Fibroblast of skin of abdomen (primary cell): Measurements from ENCODE around the gene IL17C.
"Not testable (repeated sequence)": the region's sequence is repeated elsewhere in the genome, so short reads cannot be mapped to it uniquely, and the experiment has no call there.

Experiments
- DNase-seq: peaks from one replicate; pipeline ENCODE4 v3.0.0-alpha.2; 2013

Gene IL17C

DNA sequence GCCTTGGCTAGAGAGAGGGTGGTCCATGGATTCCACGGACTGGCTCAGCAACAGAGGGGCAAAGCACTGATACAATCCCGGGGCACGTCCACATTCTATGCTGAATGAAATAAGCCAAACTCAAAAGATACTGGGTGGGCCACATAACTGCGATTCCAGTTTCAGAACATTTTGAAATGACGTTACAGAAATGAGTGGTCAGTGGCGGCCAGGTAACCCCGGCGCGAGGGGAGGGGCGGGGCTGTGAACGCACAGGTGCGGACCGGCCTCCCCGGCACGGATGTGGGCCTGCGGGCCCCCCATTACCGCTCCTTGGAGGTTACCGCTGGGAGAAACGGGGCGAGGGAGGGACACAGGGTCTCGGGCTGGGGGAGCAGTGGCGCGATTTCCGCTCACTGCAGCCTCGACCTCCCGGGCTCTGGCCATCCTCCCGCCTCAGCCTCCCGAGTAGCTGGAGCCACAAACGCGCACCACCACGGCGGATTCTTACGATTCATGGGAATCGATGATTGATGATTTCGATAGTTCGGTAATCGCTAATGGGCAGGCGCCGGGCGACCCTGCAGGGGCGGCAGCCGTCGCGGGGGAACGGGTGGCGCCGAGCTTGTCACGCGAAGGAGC, 24.0 kb downstream of the IL17C start:
- DNase-seq = no peak

DNA sequence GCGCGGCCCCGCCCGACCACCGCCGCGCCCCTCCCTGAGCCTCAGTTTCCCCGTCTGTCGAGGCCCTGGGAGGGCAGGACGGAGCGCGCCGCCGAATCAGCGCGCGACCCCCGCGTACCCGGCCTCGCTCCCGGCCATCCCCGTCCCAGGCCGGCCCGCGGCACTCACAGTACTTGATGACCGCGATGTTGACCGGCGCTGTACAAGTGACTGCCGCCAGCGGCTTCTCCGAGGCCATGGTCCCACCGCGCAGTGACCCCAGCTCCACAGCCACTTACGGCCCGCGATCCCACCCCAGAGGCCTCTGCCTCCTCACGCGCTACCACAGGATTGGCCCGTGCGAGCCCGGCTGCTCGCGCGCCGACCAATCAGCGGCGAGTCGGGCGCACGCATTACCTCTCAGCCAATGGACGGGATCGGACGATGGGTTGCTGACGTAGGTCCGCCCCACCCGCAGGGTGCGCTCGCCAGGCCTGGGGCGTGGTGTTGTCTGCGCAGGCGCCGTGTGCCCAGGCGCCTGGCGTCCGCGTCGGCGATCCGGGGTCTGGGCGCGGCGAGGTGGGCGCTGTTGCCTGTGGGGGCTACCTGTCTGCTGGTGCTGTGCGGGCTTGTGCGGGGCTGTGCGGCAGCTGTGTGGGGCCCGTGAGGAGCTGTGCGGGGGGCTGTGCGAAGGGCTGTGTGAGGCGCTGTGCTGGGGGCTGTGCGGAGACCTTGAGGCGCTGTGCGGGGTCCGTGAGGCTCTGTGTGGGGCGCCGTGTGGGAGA, 24.7 kb downstream of the IL17C start, which contains the start of gene MVD:
TSS of gene MVD (minus strand) at position 249 of the 764 bp plus-strand sequence. CDS start at position 238, 11 bp downstream.
- DNase-seq = peak; percentile 97

DNA sequence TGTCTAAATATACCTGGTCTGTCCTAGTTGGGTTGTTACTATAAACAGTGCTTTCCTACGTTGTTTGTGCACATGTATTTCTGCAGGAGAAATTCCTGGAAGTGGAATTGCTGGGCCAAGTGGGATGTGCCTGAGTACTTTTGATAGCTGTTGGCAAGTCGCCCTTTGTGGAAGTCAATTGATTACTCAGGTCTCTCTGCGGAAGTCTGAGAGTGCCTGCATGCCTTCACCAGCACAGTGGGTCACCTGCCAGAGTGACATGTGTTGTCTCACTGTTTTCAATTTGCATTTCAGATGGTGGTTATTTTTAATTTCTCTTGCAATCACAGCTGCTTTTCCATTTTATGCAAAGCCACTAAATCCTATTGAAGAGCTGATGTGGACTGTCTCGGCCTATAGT, 26.8 kb downstream of the IL17C start:
- no peak for DNase-seq

DNA sequence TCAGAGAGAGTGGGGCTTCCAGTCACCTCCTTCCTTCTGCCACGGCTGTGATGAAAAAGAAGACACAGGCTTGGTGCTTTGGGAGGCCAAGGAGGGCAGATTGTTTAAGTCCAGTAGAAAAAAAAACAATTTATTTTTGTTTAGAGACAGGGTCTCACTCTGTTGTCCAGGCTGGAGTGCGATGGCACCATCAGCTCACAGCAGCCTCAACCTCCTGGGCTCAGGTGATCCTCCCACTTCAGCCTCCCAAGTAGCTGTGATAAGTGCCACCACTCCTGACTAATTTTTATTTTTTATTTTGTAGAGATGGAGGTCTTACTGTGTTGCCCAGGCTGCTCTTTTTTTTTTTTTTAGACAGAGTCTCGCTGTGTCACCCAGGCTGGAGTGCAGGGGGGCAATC, 27.2 kb downstream of the IL17C start:
- DNase-seq = no peak

DNA sequence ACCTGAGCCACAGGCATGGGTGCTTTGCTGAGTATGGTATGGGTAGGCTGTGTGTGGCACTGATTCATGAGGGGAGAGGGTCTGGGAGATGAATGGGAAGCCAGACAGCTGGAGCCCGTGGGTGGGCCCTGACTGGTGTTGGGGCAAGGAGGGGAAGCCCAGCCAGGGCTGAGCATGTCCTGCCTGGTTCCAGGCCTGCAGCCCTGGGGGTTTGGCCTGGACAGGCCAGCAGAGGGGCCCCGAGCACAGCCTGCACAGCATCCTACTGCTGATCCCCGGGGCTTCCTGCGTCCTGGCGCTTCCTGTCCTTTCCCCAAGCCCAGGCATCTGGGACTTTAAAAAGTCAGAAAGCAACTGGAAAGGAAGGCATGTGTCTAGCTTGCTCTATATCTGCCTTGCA, 29.1 kb downstream of the IL17C start:
- no peak for DNase-seq

DNA sequence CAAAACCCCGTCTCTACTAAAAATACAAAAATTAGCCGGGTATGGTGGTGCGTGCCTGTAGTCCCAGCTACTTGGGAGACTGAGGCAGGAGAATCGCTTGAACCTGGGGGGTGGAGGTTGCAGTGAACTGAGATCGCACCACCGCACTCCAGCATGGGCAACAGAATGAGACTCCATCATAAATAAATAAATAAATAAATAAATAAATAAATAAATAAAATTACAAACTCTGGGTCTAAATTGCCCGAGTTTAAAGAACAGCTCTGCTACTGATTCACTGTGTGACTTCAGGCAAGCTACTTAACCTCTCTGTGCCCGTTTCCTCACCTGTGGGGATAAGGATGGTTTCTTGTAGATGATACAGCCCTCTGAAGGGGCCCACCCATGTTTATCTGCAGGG, 31.1 kb downstream of the IL17C start:
- not testable (repeated sequence) for DNase-seq

DNA sequence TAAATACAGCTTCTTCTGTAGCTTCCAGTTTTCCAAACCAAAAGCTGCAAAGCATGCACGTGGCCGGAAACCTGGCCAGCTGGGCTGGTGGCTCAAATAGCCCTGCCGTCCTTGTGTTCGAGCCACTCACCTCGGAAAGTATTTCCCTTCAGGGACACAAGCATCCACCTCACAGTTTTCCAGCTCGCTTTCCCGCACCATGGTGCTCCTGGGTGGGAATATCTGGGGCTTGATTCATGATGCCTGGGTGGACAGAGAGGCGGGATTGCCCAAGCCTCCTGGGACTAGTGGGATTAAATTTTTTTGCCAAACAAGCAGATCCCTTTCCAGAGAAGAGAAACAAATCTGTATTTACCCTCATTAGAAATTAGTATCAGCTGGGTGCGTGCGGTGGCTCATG, 31.6 kb downstream of the IL17C start:
- DNase-seq = no peak

DNA sequence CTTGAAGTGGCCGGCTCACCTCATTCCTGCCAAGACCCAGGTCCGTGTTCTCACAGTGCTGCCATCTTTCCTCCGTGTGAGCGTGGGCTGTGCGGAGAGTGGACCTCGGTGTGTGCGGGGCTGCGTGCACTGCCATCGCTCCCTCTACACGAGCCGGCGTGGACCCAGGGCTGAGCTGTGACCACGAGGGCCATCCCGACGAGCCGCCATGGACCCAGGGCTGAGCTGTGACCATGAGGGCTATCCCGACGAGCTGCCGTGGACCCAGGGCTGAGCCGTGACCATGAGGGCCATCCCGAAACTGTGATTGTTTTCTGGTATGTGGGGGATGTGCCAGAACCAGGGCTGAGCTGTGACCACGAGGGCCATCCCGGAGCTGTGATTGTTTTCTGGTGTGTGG, 33.4 kb downstream of the IL17C start:
- DNase-seq = no peak

DNA sequence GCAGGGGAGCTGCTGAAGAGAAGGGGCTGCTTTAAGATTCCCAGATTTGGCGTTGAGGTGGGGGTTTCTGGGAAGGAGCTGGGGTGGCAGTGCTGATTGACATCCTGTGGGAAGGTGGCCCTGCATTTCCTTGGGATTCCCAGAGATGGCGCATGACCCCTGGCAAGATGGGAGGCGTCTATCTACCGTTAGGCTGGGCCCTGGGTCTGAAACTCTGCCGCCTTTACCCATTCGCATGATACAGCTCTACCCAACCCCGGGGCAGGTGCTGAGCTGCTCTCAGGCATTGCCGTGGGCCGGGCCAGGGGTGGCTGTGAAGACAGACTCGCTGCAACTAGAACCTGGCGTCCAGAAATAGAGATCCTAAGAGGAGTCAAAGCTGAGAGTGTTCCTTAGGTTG, 34.4 kb downstream of the IL17C start:
- DNase-seq = no peak

DNA sequence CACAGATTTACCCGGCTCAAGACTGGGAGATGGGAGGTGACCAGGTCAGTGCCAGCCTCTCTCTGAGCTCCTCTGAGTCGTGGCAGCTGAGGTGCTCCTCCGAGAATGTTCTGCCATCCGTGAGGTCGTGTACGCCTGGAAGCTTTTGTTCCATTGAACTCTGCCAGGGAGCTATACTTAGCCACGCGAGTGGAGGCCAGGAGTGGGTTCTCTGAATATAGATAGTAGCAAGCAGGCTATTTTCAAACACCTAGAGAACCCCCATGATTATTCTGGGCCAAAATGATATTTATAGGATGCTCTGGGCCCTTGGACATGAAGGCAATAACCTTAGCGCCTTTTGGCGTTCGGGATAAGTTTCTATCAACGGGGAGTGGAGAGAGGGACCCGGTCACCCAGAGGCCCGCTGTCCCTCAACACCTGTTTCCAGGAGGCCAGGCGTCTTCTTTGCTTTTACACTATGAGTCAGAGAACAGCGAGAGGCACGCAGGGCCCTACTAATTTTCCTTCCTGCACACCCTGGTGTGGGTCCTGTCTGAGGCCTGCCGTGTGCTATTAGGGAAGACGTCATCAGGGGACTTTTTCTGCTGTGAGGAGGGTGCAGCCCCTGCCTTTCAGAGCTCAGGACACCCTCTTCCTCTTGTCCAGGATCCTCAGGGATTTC, 35.5 kb downstream of the IL17C start:
- no peak for DNase-seq

DNA sequence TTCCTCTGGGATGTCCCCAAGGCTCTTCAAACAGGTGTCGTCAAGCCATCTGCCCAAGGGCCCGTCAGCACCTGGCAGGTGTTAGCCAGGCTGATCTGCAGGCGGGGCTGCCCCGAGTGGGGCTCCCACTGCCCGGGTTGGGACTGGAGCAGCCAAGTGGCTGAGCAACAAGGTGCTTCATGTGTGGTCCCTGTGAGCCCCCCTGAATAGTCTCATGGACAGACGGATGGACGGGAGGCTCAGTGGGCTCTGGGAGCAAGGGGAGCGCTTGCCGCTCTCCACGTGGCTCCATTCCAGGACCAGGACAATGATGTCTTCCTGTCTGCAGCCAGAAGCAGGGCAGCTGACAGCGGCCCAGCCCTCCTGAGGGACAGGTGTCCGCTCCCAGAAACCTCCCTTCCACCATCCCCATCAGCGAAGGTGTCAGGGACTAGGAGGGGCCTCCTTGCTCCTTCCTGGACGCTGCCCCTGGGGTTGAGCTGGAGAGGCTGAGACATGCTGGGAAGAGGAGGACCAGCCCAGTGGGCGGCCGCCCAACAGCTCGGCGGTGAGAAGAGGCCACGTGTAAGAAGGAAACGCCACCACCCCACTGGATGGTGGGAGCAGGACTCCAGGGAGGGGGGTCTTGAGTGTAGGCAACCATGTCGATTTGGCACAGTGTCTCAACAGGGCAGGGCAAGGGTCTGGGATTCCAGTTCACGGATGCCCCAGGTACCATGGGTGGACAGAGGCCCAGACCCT, 38.3 kb downstream of the IL17C start:
- DNase-seq = no peak

DNA sequence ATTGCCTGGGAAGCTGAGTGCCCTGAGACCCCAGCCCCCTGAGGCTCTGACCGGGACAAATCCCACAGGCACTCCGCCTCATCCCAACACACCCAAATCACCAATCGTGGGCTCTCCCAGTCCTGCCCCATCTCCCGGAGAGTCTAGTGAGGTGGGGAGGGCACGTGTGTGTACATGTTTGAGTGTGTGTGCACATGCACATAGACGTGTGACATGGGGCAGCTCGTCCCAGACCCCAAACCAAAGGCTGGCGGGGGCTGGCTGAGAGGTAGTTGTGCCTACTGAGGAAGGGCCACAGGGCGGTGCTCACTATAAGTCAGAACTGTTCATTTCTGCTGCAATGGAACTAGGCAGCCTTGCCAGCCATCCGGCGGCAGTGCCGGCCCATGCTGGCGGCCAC, 39.3 kb downstream of the IL17C start:
- no peak for DNase-seq

DNA sequence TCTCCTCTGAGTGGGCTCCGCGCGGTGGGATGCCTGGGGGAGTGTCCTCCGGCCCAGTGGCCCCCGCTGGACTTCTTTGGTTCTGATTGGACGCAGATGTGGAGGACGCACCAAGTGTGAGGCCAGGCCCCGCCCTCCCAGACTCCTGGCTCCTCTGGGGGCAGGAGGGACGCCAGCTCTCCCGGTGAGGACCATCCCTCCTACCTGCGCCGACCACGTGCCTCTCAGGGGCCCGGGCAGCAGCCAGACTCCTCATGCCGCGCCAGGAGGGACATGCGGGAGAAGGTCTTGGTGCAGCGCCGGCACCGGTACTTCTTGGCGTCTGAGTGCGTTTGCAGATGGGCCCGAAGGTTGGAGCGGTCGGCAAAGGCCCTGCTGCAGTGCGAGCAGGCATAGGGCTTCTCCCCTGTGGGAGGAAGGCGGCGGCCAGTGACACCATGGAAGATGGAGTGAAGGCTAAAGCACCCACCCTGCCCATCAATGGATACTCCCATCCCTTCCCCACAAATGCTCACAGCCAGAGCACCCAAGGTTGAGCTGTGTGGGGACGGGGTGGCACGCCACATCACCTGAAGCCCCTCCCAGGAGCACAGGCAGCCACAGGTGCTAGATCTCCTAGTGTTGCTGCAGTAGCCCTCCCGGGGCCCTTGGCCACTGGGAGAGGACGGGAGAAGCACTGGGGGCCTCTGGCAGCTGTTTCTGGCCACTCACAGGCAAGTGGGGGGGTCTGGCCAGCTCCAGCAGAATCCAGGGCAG, 40.0 kb downstream of the IL17C start:
- DNase-seq = no peak

DNA sequence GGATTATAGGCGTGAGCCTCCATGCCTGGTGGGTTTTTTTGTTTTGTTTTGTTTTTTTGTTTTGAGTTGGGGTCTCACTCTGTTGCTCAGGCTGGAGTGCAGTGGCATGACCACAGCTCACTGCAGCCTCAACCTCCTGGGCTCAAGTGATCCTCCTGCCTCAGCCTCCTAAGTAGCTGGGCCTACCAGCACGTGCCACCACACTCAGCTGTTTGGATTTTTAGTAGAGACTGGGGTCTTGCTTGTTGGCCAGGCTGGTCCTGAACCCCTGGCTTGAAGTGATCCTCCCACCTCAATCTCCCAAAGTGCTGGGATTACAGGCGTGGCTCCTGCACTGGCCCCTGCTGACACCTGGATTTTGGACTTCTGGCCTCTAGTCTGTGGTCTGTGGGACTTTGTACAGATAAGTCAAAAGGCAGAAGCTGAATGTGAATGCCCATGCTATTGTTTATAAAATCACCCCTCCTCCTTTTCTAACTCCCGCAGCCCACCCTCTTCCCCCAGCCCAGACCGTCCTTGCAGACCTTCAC, 42.2 kb downstream of the IL17C start:
- DNase-seq = no peak

DNA sequence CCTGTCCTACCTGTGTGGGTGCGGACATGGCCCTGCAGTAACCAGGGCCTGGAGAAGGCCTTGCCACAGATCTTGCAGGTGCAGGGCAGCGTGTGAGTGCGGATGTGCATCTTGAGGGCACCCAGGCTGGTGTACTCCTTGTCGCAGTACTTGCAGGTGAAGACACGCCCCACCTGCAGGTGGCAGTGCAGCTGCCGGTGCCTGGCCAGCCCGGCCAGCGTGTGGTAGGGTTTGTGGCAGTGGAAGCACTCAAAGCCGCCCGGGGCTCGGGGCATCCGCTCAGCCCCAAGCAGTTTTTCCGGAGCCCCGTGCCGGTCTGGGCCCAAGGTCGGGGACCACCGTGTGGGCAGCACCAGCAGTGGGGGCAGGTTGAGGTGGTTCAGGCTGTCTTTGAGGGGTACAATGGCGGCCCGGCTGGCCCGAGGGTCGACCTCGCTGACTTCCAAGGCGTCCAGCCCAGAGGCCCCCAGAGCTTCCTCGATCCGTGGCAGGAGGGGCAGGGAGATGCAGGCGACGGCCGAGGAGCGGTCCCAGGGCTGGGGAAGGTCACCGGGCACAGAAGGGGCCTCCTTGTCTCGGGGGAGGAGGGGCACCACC, 42.8 kb downstream of the IL17C start:
- DNase-seq = no peak

DNA sequence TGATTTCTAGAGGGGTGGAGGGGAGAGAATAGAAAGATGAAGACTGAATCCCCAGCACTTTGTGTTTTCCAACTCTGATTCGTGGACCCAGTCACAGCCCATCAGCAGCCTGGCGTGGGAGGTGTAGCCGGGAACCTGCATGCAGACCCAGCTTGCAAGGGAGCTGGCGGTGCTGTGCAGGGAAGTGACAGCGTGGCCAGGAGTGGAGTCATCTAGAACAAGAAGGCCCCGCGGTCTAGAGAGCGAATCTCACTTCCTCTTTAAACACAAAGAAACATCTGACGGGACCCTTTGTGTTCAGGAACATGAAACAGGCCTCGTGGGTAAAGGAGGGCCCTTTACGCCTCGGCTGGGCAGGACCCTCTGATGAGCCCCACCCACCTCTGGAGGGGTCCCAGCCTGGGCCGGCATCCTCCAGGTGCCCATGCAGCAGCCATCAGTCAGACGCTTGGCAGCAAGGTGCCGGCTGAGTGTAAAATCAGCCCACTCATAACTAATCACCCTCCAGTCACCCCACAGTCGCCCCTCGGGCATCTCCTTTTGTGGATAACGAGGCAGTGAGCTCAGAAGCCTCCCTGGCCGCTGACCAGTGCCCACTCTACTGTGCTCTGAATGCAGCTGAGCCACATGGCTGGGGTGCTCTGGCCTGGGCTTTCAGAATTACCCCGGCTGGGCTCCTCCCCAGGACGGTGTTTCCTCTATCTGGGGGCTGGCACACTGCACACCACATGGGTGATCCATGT, 43.5 kb downstream of the IL17C start:
- no peak for DNase-seq

DNA sequence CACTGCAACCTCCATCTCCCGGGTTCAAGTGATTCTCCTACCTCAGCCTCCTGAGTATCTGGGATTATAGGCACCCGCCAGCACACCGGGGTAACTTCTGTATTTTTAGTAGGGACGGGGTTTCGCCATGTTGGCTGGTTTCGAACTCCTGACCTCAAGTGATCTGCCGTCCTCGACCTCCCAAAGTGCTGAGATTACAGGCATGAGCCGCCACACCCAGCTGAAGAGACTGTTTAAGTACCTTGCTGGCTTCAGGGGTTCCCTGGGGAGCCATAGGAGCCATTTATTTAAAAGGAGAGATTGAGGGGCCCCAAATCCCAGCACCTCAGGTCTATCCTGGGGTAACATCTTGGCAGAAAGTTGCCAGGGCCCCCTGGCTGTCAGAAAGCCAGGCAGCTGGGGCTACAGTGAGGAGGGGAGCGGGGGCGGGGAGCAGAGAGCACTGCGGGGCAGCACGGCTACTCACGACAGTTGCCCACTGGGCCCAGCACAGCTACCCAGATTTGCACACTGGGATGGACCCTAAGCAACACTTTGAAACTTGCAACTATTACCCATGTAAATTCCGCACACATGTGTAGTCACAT, 46.3 kb downstream of the IL17C start:
- DNase-seq = no peak

DNA sequence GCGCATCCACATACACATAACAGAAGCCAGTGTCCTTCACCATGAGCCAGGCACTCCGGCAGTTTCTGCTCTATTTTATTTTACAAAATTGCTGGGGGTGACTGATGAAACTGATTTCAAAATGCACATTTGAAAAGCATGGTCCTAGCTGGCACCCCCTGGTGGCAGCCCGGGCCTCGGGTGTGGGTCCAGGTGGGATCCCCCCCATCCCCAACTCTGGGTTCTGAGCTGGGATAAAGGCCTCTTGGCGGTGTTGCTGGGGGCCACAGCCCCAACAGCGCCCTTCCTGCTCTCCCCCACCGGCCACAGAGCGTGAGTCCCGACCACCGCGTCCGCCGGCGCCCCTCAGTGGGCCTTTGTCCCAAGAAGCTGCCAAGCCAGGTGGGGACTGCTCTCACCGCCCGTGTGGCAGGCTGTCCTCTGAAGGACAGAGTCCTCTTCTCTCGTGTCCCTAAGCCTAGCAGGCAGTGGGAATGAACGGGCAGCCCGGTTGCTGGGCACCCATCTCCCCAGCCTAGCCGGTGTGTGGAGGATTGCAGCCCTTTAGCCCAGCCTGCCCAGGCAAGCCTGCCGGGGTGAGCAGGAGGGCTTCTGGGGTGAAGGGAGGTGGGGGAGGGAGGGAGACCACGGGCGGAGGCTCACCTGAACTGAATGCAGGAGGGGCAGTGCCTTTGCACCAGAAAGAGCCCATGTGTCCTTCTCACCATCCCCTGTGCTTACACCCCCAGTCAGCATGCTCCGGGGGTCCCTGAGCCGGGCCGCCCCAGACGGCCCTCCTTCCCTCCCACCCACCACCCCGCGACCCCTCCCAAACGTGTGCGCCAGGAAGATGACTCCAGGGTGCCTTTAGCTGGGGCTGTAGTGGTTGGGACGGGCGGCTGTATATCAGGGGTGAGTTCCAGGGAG, 47.0 kb downstream of the IL17C start:
- DNase-seq = peak; percentile 50

DNA sequence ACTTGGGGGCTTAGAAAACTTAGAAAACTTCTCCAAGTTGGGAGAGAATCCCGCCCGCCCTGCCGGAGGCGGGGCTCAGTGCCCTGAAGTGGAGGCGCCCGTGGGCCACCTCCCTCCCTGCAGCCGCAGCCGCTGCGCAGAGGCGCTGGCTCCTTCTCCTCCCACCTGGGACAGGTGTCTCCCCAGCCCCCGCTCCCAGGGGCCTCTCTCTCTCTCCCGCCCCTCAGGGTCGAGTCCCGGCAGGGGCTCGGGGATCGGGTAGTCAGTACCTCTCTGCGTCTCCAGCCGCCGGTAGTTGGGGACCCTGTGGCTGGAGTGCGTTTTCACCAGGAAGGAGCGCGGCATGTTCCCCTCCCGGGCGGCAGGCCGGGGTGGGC, 47.7 kb downstream of the IL17C start:
- DNase-seq = no peak
